Measurements from ENCODE around the gene WDR19.
"Not testable (repeated sequence)": the region's sequence is repeated elsewhere in the genome, so short reads cannot be mapped to it uniquely, and the experiment has no call there.

DNA sequence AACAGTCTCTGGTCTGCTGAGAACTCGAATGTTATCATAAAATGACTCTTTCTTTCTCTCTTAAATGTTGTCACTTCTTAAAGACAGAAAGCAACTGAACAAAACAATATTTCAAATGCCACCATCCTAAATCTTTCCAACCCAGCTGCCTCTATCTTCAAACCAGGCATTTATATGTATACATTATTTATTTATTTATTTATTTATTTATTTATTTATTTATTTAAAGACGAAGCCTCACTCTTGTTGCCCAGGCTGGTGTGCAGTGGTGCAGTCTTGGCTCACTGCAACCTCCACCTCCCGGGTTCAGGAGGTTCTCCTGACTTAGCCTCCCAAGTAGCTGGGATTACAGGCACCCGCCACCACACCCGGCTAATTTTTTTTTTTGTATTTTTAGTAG lies 110.1 kb downstream of the WDR19 start:
- TF ChIP-seq BHLHE40 (IDR thresholded peaks at IDR 0.05; ENCODE audit: low read depth, low read length): not testable (repeated sequence)
- TF ChIP-seq, protein P1, sequence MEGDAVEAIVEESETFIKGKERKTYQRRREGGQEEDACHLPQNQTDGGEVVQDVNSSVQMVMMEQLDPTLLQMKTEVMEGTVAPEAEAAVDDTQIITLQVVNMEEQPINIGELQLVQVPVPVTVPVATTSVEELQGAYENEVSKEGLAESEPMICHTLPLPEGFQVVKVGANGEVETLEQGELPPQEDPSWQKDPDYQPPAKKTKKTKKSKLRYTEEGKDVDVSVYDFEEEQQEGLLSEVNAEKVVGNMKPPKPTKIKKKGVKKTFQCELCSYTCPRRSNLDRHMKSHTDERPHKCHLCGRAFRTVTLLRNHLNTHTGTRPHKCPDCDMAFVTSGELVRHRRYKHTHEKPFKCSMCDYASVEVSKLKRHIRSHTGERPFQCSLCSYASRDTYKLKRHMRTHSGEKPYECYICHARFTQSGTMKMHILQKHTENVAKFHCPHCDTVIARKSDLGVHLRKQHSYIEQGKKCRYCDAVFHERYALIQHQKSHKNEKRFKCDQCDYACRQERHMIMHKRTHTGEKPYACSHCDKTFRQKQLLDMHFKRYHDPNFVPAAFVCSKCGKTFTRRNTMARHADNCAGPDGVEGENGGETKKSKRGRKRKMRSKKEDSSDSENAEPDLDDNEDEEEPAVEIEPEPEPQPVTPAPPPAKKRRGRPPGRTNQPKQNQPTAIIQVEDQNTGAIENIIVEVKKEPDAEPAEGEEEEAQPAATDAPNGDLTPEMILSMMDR (conservative IDR thresholded peaks at IDR 0.05; ENCODE audit: low read depth, low read length): not testable (repeated sequence)

Measured in IMR-90 (cell line).